HCEC 1CT (cell line): Measurements from ENCODE around the gene SMAD5.

Experiments
- DNase-seq: peaks from one replicate; pipeline ENCODE4 v3.0.0-alpha.2; 2017

SMAD5 gene

DNA sequence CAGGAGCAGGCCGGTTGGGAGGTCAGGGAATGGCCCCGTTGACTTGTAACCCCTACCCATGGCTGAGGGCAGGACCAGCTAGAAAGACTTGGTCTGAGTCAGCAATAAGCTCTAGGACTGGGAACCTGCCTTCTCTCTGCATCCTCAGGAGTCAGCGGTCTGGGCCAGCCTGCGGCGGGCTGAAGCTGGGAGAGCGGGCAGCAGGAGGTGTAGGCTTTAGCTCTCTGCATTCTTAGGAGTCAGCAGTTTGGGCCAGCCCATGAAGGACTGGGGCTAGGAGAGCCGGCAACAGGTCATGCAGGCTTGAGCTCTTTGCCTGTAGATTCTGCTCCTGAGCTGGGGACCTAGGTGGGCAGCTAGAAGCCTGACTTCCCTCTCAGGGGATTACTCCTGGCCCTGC lies 66.8 kb downstream of the SMAD5 start:
- no peak for DNase-seq

- DNase-seq: no peak
Observed at GRCh38 chr5:136200130-136200529, 67.5 kb downstream of the SMAD5 start.

DNA sequence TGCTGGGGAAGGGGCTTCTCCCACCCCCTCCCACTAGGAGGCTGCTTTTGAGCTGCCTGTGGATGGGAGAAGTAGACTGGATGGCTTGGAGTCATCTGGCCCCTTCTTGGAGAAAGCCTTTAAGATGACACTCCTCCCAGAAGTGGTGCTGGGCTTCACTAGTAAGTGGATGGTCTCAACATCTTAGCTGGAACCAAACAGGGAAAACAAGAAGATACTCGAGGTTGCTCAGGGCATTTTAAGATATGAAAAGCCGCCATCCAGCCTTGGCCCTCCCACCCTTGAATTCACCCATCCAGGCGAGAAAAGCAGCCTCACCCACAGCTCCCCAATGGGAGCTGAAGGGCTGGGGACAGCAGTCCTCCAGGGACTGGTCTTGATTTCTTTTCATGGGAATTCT lies 68.1 kb downstream of the SMAD5 start:
- no peak for DNase-seq

DNA sequence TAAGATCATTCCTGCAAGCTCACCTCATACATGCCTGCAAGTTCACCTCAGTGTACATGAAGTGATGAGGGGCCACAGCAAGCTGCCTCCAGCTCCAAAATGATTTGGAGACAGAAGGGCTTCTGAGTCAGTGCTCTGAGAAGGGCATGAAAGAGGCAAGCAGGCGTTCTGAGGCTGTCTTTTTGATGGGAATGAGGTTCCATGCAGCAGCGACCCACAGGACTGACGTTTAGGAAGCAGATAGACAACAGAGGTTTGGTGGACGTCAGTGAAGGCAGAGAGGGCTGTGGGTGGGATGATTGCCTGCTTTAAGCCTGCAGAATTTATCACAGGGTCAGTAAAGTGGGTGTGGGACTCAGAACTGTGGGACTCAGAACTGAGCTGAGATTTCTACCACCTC lies 69.2 kb downstream of the SMAD5 start:
- DNase-seq: no peak

DNA sequence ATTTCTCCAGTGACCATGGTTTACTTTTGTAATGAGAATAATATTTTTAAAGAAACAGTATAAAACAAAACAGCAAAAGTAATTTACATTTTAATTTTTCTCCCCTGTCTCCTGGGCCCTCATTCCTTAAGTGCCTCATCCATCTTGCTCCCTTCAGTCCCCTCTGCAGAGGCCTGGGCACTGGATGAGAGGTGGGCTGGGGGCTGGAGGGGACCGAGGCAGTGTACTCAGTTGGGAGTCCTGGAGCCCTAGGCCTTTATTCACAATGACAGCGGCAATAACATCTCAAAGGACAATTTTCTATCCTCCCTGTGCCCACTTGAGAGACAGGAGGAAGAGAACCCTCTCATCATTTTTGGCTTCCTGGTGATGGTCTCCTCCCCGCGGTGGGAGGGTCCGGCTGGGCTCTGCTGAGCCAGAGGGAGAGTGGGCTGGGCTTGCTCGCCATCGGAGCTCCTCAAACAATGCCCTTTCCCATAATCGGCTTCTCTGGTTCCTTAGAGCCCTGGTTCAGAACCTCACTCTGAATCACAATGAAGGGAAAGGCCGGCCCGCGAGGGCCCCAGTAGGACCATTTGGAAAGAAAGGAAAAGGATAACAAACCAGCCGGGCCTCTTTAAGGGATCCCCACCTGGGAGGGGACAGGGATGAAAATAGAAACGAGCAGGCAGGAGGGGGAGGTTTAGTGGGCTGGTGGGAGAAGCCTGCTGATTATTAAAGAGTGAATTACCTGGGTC lies 70.0 kb downstream of the SMAD5 start:
- DNase-seq: no peak

GRCh38 chr5:136203303-136203922 lies 70.8 kb downstream of the SMAD5 start:
- DNase-seq: no peak

DNA sequence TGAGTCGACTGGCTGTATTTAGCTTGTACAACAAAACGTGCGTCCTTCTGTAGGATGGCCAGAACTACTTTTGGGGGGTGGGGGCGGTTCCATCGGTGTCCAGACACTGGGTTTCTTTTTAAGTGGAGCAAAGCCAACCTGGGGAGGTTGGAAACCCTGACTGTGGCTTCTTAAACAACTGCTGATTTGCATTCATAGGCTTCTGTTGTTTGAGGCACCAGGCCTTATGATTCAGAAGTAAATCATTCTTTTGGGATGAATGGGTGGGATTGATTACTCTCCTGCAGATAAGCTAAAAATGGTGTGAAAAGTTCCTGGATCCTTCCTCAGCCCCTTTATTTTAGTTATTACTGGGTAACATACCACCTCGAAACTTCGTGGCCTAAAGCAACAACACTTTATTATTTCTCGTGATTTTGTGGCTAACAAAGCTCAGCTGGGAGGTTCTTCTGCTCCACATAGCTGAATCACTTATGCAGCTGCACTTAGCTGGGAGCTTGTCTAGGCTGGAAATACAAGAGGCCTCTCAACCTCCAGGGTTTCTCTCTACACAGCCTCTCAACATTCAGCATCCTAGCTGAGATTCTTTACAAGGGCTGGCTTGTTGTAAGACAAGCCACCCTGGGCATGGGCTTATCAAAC lies 72.5 kb downstream of the SMAD5 start:
- no peak for DNase-seq

GRCh38 chr5:136205941-136206340 lies 73.3 kb downstream of the SMAD5 start:
- no peak for DNase-seq

GRCh38 chr5:136206361-136206760 lies 73.7 kb downstream of the SMAD5 start:
- DNase-seq: no peak

DNA sequence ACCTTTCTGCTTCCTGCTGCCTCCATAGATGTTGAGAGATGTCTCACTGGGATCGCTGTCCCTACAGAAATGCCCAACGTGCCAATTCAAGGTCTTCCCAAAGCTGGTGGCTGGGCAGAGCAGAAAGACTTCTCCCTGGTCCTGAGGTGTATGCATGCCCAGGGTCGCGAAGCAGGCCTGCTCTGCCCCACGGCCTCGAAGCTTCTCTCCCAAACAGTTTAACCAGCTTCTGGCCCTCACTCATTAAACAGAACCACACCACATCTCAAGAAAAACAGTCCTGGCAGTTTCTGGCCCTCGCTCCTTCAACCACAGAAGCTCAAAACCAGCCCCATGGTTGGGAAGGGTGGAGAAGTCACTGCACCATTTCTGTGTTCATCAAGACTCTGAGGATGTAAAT lies 75.0 kb downstream of the SMAD5 start:
- DNase-seq: no peak

GRCh38 chr5:136208916-136209315 lies 76.3 kb downstream of the SMAD5 start:
- no peak for DNase-seq

- DNase-seq: no peak
Observed at GRCh38 chr5:136209346-136209910, 76.8 kb downstream of the SMAD5 start.

DNA sequence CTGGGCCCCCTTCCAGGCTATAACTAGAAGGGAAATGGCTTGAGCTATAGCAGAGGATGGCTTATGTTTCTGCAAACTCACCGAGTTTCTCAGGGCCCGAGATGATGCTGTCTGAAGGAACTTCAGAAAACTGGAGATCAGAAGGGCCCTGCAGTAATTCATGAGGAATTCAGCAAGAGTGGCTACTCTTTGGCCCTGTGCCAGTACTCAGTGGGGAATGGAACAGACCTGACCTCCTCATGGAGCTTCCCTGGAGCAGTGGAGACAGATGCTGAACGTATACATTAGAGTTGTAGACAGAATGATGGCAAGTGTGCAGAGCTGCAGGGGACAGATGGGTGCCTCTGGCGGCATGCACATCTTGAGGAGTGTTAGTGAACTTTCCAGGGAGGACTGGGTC lies 77.6 kb downstream of the SMAD5 start:
- DNase-seq: no peak

- no peak for DNase-seq
Observed at GRCh38 chr5:136211282-136212040, 78.8 kb downstream of the SMAD5 start.

- DNase-seq: peak; percentile 19
Observed at GRCh38 chr5:136212252-136212721, 79.6 kb downstream of the SMAD5 start.

- DNase-seq: no peak
Observed at GRCh38 chr5:136213919-136214493, 81.4 kb downstream of the SMAD5 start.

DNA sequence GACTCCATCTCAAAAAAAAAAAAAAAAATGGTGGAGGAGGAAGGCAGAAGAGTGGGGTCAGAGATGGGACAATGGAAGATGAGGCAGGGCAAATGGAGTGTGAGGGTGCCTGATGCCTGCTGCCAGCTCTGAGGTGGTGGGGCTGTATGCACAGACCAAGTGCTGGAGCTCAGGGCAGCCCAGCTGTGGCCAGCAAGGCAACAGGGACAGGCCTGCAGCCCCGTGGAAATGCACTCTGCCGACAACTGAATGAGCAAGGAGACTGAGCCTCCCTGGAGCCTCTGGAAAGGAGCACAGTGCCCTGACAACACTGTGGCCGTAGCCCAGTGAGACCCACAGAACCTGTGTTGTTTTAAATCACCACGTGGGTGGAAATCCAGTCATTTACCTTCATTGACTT lies 83.2 kb downstream of the SMAD5 start:
- DNase-seq: no peak

DNA sequence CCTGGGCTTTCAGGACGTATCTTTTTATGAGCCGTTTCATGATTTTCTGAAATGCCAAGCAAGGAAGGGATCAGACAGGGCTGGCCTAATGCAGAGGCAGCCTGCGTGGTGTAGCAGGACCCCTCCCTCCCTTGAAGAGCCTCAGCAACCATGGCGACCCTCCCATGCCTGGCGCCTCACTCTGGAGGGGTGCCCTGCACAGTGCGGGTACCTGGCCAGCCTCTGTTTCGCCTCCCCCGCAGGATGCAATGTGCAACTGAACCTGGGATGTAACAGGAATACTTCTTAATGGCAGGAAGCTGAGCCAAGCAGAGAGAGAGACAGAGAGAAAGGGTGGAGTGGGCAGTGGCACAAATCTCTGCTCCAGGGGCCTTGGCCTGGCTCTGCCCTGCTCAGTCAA lies 83.6 kb downstream of the SMAD5 start:
- no peak for DNase-seq

- DNase-seq: no peak
Observed at GRCh38 chr5:136221340-136221739, 88.7 kb downstream of the SMAD5 start.

- no peak for DNase-seq
Observed at GRCh38 chr5:136222580-136223235, 90.1 kb downstream of the SMAD5 start.

DNA sequence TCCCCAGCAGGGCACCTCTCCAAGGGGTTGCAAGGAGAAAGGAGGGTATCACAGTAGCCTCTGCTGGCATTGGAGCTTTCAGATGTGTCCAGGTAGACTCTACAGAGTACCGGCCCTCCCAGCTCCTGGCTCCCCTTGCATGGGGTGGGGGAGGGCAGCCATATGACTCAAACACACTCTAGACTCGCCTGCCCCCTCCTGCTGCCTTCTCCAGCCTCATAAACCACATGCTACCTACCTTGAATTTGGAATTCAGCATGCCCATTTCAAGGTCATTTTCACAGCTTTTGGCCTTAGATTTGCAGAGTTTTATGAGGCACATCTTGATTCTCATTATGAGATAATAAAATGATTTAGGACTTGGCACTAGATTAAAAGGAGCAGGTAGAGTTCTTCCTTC lies 93.2 kb downstream of the SMAD5 start:
- no peak for DNase-seq

GRCh38 chr5:136226401-136226800 lies 93.8 kb downstream of the SMAD5 start:
- no peak for DNase-seq
